GM21717 (cell line): ENCODE measurements around the gene OBSCN.

Experiments
- ATAC-seq: cut with Tn5 transposase; IDR thresholded peaks from one replicate; pipeline ENCODE4 v1.9.1; 2021; ENCODE audit warnings: mild to moderate bottlenecking, moderate library complexity; ENCODE audit not compliant: unreplicated experiment

Gene OBSCN

GRCh38 chr1:228275430-228276173 is 67.8 kb downstream of the OBSCN start:
- ATAC-seq, result no peak

GRCh38 chr1:228276174-228276831 is 68.5 kb downstream of the OBSCN start:
- no peak for ATAC-seq

GRCh38 chr1:228276901-228277490 is 69.2 kb downstream of the OBSCN start:
- no peak for ATAC-seq

GRCh38 chr1:228277491-228278431 is 69.9 kb downstream of the OBSCN start:
- ATAC-seq, result no peak

- no peak for ATAC-seq
Measured at GRCh38 chr1:228278432-228278941, 70.6 kb downstream of the OBSCN start.

- ATAC-seq, result no peak
Measured at GRCh38 chr1:228279011-228279721, 71.3 kb downstream of the OBSCN start.

GRCh38 chr1:228279722-228280105 is 71.9 kb downstream of the OBSCN start:
- ATAC-seq, result no peak

GRCh38 chr1:228280106-228280901 is 72.5 kb downstream of the OBSCN start:
- ATAC-seq, result no peak

- no peak for ATAC-seq
Measured at GRCh38 chr1:228280961-228281591, 73.2 kb downstream of the OBSCN start.

GRCh38 chr1:228281631-228282328 is 73.9 kb downstream of the OBSCN start:
- no peak for ATAC-seq

- no peak for ATAC-seq
Measured at GRCh38 chr1:228282329-228283042, 74.6 kb downstream of the OBSCN start.

GRCh38 chr1:228283043-228283371 is 75.2 kb downstream of the OBSCN start:
- no peak for ATAC-seq

- no peak for ATAC-seq
Measured at GRCh38 chr1:228283476-228284147, 75.8 kb downstream of the OBSCN start.

GRCh38 chr1:228284148-228284495 is 76.3 kb downstream of the OBSCN start:
- no peak for ATAC-seq

GRCh38 chr1:228284521-228284920 is 76.7 kb downstream of the OBSCN start:
- no peak for ATAC-seq

- no peak for ATAC-seq
Measured at GRCh38 chr1:228285661-228286504, 78.0 kb downstream of the OBSCN start.
